H1 (cell line): ENCODE data around the gene ANKRD11. TPM values are rescaled to one million over a fixed set of nuclear protein-coding genes. Genes with fewer than 3 reads are reported as not detected.

ENCODE experiments used
- ASH2L ChIP-seq: fragments of 200-600, 300-600 bp; sonication (generic); IDR thresholded peaks from one replicate; pipeline ENCODE4 v1.7.1; 2017; ENCODE audit warnings: low read length
- ATF3 ChIP-seq: IDR thresholded peaks from 2 replicates; pipeline ENCODE4 v1.6.1; 2011; ENCODE audit warnings: low read depth, mild to moderate bottlenecking, low read length; ENCODE audit not compliant: insufficient read depth
- CHD1 ChIP-seq: IDR thresholded peaks from 2 replicates; pipeline ENCODE4 v1.6.1; 2012; ENCODE audit warnings: low read depth, low read length, improper control_type of control experiment
- E2F6 ChIP-seq: IDR thresholded peaks from 2 replicates; pipeline ENCODE4 v1.6.1; 2012; ENCODE audit warnings: inconsistent platforms
- GTF2F1 ChIP-seq: IDR thresholded peaks from 2 replicates; pipeline ENCODE4 v1.6.1; 2012; ENCODE audit warnings: low read depth, low read length, improper control_type of control experiment, borderline replicate concordance
- SIX5 ChIP-seq: IDR thresholded peaks from 2 replicates; pipeline ENCODE4 v1.6.1; 2011; ENCODE audit warnings: mild to moderate bottlenecking, low read depth, low read length
- TCF12 ChIP-seq: IDR thresholded peaks from 2 replicates; pipeline ENCODE4 v1.6.1; 2011; ENCODE audit warnings: low read depth, mild to moderate bottlenecking, low read length
- USF2 ChIP-seq: IDR thresholded peaks from 2 replicates; pipeline ENCODE4 v1.6.1; 2011; ENCODE audit warnings: low read length, improper control_type of control experiment
- polyA plus RNA-seq, 7 experiments: library from polyadenylated mRNA; depleted of rRNA in 3 of 7; stranded (reverse) in 5 of 7; unstranded in 2 of 7; fragments of >200 nt in 5 of 7; fragments of 200-250 nt in 2 of 7; gene quantifications; 1 replicate in 5 of 7; 2 replicates in 1 of 7; 4 replicates in 1 of 7; pipeline versions ENCODE4 v1.2.1 to v1.2.3, GENCODE V29; 2011 to 2013; ENCODE audit warnings: missing spikeins in 2 of 7, mixed read lengths in 2 of 7
- total RNA-seq: library from RNA; stranded (reverse); fragmentation: NEBNext Ultra II Directional; extraction: Animal tissue kit (Norgen Biotek cat#: 25700); gene quantifications from 2 replicates; pipeline ENCODE4 v1.2.1, GENCODE V29; 2021

Gene ANKRD11
- total and polyA plus RNA-seq, 2 of the 8 experiments (the other 6 are each of a cell fraction or from before 2014, with no cell fraction given): 46.5 to 142 TPM

GRCh38 chr16:89312598-89313299 lies 177.6 kb downstream of the ANKRD11 start (continued):
- TF ChIP-seq SIX5 (no peak), USF2 (no peak), GTF2F1 (no peak), CHD1 (no peak), TCF12 (no peak), E2F6 (no peak), ATF3 (no peak), ASH2L (no peak)
